ENCODE measurements around the gene FOXA2. TPM values are rescaled to one million over a fixed set of nuclear protein-coding genes. Genes with fewer than 3 reads are reported as not detected.
A peak's percentile ranks its signal among the peaks of the same experiment; 100 is the strongest.

Gene FOXA2
- polyA plus RNA-seq, 1 donor from 2014 or later, result not detected

DNA sequence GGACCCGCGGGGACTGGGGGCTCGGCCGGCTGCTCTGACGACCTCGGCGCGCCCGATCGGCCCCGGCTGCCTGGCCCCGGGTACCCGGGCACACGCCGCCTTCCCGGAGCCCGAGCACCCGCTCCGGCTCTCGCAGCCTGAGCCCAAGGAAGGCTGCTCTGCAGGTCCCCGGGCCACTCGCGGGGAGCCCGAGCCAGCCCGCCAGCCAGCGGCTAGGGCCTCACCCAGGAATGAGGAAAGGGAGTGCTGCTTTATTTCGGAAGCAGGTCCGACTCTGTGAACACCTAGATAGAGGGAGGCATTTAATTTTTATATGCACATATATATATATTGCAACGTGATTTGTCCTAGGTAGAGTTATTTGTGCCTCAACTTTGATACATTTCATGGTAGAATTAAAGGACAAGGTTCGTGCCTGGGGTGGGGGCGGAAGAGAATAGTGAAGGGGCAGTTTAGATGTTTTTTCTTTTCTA, 15.5 kb downstream of the FOXA2 start:
- H4K20me1 ChIP-seq (ENCODE audit: insufficient read depth), result no peaks in the 10 kb centered on the region
- H3K9ac ChIP-seq (ENCODE audit: low read length), result no peak overlapping the region
- no peak overlapping the region for H3K27ac ChIP-seq (ENCODE audit: low read length)
- no peaks in the 10 kb centered on the region for H3K79me2 ChIP-seq (replicated peaks; ENCODE audit: insufficient read depth, low read length)
- H3K9me3 ChIP-seq (ENCODE audit: low read length), result no peaks in the 10 kb centered on the region
- no peaks in the 10 kb centered on the region for H3K36me3 ChIP-seq (ENCODE audit: insufficient read depth, low read length)
- H3F3A ChIP-seq (ENCODE audit: insufficient read depth, low read length, poor library complexity, severe bottlenecking), result no peaks in the 10 kb centered on the region
- peaks cover 100% of the 10 kb centered on the region for H3K27me3 ChIP-seq (ENCODE audit: insufficient read depth, low read depth, low read length)
- H3K4me2 ChIP-seq (ENCODE audit: low read length), result no peak overlapping the region
- no peak for TF ChIP-seq EZH2 (IDR thresholded peaks at IDR 0.05; ENCODE audit: borderline replicate concordance, insufficient read depth, low read length, poor library complexity, severe bottlenecking)
- TF ChIP-seq, protein P1, sequence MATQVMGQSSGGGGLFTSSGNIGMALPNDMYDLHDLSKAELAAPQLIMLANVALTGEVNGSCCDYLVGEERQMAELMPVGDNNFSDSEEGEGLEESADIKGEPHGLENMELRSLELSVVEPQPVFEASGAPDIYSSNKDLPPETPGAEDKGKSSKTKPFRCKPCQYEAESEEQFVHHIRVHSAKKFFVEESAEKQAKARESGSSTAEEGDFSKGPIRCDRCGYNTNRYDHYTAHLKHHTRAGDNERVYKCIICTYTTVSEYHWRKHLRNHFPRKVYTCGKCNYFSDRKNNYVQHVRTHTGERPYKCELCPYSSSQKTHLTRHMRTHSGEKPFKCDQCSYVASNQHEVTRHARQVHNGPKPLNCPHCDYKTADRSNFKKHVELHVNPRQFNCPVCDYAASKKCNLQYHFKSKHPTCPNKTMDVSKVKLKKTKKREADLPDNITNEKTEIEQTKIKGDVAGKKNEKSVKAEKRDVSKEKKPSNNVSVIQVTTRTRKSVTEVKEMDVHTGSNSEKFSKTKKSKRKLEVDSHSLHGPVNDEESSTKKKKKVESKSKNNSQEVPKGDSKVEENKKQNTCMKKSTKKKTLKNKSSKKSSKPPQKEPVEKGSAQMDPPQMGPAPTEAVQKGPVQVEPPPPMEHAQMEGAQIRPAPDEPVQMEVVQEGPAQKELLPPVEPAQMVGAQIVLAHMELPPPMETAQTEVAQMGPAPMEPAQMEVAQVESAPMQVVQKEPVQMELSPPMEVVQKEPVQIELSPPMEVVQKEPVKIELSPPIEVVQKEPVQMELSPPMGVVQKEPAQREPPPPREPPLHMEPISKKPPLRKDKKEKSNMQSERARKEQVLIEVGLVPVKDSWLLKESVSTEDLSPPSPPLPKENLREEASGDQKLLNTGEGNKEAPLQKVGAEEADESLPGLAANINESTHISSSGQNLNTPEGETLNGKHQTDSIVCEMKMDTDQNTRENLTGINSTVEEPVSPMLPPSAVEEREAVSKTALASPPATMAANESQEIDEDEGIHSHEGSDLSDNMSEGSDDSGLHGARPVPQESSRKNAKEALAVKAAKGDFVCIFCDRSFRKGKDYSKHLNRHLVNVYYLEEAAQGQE (IDR thresholded peaks at IDR 0.05; ENCODE audit: borderline replicate concordance), result no peak
- TF ChIP-seq, protein P2, sequence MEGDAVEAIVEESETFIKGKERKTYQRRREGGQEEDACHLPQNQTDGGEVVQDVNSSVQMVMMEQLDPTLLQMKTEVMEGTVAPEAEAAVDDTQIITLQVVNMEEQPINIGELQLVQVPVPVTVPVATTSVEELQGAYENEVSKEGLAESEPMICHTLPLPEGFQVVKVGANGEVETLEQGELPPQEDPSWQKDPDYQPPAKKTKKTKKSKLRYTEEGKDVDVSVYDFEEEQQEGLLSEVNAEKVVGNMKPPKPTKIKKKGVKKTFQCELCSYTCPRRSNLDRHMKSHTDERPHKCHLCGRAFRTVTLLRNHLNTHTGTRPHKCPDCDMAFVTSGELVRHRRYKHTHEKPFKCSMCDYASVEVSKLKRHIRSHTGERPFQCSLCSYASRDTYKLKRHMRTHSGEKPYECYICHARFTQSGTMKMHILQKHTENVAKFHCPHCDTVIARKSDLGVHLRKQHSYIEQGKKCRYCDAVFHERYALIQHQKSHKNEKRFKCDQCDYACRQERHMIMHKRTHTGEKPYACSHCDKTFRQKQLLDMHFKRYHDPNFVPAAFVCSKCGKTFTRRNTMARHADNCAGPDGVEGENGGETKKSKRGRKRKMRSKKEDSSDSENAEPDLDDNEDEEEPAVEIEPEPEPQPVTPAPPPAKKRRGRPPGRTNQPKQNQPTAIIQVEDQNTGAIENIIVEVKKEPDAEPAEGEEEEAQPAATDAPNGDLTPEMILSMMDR (IDR thresholded peaks at IDR 0.05; ENCODE audit: poor library complexity, severe bottlenecking), result no peak
- no peak for TF ChIP-seq RAD21 (conservative IDR thresholded peaks at IDR 0.05)
- H2AFZ ChIP-seq (ENCODE audit: low read depth, low read length), result no peak overlapping the region
- H3K4me3 ChIP-seq (ENCODE audit: low read length), result no peak overlapping the region
- H3K9me2 ChIP-seq (ENCODE audit: insufficient read depth, low read length), result no peaks in the 10 kb centered on the region

DNA sequence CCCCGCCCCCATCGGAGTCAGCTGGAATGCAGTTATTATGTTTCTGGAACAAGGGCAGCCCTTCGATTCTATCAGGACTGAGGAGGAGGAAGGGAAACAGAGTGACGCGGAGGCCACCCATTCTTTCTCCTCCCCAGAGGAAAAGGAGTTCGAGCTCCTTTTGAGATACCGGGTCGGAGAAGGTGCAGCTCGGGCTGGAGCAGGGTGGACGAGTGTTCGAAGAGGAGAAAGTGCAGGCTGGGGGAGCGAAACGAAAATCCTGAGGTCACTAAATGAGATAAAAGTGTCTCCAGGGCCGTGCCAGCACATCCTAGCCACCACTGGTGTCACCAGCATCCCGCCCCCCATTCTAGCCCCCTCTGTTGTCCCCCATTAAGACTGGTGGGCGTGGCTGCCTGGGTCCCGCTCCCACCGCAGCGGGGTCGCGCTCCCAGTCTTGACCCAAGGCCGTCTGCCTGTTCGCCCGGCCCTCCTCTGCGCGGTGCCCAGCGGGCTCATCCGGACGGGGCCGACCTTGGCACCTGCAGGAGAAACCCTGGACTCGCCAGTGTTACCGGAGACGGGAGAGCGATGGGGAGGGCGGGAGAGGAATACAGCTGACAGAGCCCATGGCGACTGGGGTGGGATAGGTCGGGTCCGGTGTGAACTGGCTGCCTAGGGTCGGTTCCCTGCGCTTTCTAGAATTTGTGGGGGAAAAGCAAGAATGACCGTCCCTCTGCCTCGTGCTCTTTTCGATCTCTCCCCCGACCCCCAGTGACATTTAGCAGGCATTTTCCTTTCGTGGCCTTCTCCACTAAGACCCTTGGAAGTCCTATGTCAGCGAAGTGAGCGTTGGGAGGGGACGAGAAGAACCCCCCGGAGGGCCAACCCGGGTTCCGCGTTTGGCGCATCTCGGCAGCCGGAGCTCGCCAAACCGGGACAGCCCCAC, 16.2 kb downstream of the FOXA2 start:
- H2AFZ ChIP-seq (ENCODE audit: low read depth, low read length), result no peak overlapping the region
- H3K9ac ChIP-seq (ENCODE audit: low read length), result no peak overlapping the region
- no peak overlapping the region for H3K4me2 ChIP-seq (ENCODE audit: low read length)
- H3K4me3 ChIP-seq (ENCODE audit: low read length), result no peak overlapping the region
- H3K27ac ChIP-seq (ENCODE audit: low read length), result no peak overlapping the region
- H3F3A ChIP-seq (ENCODE audit: insufficient read depth, low read length, poor library complexity, severe bottlenecking), result no peaks in the 10 kb centered on the region
- no peaks in the 10 kb centered on the region for H3K36me3 ChIP-seq (ENCODE audit: insufficient read depth, low read length)
- no peaks in the 10 kb centered on the region for H3K9me2 ChIP-seq (ENCODE audit: insufficient read depth, low read length)
- TF ChIP-seq EZH2 (IDR thresholded peaks at IDR 0.05; ENCODE audit: borderline replicate concordance, insufficient read depth, low read length, poor library complexity, severe bottlenecking), result peak; percentile 82
- TF ChIP-seq SMC3 (conservative IDR thresholded peaks at IDR 0.05; ENCODE audit: poor library complexity), result no peak
- H3K79me2 ChIP-seq (replicated peaks; ENCODE audit: insufficient read depth, low read length), result no peaks in the 10 kb centered on the region
- H3K9me3 ChIP-seq (ENCODE audit: low read length), result no peaks in the 10 kb centered on the region
- H4K20me1 ChIP-seq (ENCODE audit: insufficient read depth), result no peaks in the 10 kb centered on the region
- H3K27me3 ChIP-seq (ENCODE audit: insufficient read depth, low read depth, low read length), result peaks cover 100% of the 10 kb centered on the region
